Fibroblast of skin of scalp (primary cell): ENCODE data around the gene PHF19.

ENCODE experiments used
- DNase-seq: peaks from one replicate; pipeline ENCODE4 v3.0.0-alpha.2; 2013

Gene PHF19

GRCh38 chr9:120872791-120873502, 4.0 kb downstream of the PHF19 start:
- DNase-seq: no peak

- DNase-seq: no peak
Measured at GRCh38 chr9:120870206-120870605, 6.8 kb downstream of the PHF19 start.

GRCh38 chr9:120869726-120870125, 7.3 kb downstream of the PHF19 start:
- no peak for DNase-seq

DNA sequence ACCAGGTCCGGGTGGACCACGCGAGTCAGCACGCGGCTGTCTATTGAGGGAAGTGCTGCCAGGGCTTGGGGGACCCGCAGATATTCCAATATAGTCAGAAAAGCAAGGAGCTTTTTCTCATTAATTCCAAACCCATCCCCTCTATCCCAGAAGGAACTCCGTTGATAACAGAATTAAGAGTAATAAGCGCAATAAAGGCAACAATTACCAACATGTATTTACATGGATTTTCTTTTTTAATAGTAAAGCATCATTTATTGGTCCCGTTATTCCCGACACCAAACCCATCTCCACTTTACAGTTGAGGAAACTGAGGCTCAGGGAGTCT, 7.7 kb downstream of the PHF19 start:
- no peak for DNase-seq

DNA sequence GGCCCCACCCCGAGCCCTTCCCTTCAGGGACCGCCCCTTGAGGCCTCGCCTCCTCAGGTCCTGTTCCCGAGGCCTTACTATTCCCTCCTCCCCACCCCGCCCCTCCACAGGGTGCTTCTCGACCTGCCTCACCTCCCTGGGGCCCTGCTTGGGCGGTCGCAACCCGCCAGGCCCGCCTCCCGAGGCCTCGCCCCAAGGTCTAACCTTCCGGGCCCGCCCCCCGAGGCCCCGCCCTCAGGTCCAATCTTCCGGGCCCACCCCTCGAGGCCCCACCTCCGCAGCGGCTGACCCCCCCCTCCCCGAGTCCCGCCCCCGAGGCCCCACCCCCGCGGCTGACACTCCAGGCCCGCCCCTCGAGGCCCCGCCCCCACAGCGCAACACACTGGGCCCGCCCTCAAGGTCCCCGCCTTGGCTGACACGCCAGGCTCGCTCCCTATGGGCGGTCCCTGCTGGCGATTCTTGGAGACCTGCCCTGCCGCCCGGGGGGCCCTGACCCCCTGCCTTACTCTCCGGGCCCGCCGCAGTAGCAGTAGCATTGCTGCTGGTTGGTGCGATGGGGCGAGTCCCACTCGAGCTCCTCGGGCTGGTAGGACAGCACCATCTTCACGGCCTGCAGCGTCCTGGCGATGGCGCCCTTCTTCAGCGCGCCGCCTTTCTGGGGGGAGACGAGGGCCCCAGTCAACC, 8.2 kb downstream of the PHF19 start:
- peak; percentile 95 for DNase-seq

DNA sequence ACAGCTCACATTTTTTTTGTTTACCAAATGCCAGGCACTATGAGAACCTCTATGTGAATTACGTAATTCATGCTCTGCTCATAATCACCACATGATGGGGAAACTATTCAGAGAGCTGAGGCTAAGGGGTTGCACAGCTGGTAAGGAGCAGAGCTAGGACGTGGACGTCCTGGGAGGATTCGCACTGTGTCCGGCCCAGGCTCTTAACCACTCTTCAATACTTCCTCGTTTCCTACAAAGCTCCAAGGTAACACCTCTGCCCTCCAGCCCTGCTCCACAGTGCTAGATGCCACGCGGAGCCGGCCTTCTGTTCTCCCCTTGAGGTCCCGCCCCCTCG, 8.7 kb downstream of the PHF19 start:
- no peak for DNase-seq

DNA sequence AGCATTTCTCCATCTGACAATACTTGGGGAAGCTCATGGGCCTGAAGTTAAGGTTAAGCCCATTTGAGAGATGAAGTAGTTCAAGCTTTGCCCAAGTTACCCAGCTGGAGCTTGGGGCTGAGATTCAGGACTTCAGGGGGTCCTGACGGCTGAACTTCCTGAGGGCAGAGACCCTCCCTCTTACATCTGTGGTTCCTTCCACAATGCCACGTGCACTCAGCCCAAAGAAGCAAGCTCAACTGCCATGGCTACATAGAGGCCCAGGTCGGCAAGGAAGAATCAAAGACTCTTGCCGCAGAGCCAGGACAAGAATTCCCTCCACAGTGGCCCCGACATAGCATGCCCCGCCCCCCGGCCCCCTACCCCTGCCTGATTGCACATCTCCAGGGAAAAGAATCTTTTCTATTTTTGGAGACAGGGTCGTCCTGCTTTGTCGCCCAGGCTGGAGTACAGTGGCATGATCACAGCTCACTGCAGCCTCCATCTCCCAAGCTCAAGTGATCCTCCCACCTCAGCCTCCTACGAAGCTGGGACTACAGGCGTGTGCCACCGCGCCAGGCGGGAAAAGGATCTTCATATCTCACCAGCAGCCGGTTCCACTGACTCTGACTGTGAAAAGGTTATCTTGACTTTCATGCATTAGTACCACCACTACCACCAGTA, 9.2 kb downstream of the PHF19 start:
- DNase-seq: no peak

GRCh38 chr9:120866651-120867050, 10.3 kb downstream of the PHF19 start:
- DNase-seq: no peak

DNA sequence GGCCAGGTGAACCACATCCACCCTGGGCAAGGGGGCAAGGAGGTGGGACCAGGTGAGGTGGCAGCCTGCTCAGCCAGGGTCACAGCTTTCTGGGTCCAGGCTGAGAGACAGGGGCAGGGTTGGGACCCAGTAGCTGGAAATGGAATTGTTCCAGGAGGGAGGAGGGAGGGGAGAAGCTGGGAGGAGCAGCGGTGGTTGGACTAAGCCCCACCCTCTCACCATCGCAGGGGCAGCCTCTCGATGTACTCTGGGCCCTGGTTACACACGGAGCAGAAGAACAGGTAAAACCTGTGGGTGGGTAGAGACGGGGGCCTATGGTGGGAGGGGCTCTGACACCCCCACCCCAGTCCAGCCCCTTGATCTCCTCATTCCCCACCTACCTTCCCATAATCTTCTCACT, 11.2 kb downstream of the PHF19 start:
- no peak for DNase-seq

- DNase-seq: no peak
Measured at GRCh38 chr9:120865176-120865575, 11.8 kb downstream of the PHF19 start.

GRCh38 chr9:120864719-120865118, 12.3 kb downstream of the PHF19 start:
- no peak for DNase-seq

DNA sequence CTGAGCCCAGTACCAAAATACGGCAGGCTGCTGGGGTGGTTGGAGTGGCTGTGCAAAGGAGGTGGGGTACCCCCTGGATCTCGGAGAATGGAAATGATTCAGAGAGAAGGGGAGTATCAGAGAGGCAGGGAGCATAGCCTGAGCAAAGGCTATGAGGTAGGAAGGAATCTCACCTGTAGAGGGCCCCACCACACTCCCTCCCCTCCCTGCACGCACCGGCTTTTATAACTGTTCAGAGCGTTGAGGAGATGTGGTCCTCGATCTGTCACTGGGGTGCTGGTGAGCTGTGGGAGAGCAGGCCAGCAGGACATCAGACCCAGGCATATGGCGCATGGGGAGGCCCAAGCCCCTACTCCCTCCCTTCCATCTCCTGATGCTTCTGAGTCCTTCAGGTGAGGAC, 13.2 kb downstream of the PHF19 start:
- no peak for DNase-seq

GRCh38 chr9:120862452-120862851, 14.5 kb downstream of the PHF19 start:
- no peak for DNase-seq

- DNase-seq: no peak
Measured at GRCh38 chr9:120861935-120862334, 15.1 kb downstream of the PHF19 start.

DNA sequence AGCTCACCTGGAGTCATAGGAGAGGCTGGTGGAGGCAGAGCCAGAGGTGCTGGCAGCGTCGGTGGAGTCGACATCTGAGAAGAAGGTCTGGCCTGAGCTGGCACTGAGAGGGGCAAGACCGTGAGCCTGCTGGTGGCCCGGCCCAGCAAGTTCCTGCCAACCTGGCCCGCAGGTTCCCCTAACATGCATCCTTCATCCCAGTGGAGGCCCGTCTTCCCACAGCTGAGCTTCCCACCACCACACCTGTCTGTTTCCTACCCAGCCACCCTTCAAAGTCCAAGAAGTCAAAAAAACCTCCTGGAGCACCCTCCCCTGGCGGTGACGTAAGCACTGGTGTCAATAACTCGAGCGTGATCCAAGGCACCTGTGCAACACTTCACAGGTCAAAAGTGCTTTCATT, 16.9 kb downstream of the PHF19 start:
- no peak for DNase-seq

- DNase-seq: no peak
Measured at GRCh38 chr9:120859361-120859760, 17.6 kb downstream of the PHF19 start.

GRCh38 chr9:120857902-120858301, 19.1 kb downstream of the PHF19 start:
- no peak for DNase-seq

DNA sequence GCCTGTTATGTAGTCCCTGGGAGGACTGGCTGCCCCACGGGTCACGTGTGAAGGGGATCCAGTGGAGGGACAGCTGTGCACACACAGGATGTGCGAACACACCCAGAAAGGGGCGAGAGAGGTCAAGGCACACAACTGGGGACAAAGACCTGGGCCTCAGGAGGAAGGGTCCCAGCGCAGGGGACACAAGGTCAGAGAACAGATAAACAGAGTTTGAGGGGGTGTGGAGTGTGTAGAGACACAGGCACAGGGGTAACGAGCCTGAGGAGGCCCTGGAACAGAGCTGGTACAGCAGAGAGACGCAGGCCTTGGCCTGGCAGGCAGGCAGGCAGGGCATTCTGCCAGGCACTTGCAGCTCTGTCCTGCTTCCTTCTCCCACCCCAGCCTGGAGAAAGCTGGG, 19.5 kb downstream of the PHF19 start:
- no peak for DNase-seq

GRCh38 chr9:120856700-120857099, 20.3 kb downstream of the PHF19 start:
- no peak for DNase-seq

DNA sequence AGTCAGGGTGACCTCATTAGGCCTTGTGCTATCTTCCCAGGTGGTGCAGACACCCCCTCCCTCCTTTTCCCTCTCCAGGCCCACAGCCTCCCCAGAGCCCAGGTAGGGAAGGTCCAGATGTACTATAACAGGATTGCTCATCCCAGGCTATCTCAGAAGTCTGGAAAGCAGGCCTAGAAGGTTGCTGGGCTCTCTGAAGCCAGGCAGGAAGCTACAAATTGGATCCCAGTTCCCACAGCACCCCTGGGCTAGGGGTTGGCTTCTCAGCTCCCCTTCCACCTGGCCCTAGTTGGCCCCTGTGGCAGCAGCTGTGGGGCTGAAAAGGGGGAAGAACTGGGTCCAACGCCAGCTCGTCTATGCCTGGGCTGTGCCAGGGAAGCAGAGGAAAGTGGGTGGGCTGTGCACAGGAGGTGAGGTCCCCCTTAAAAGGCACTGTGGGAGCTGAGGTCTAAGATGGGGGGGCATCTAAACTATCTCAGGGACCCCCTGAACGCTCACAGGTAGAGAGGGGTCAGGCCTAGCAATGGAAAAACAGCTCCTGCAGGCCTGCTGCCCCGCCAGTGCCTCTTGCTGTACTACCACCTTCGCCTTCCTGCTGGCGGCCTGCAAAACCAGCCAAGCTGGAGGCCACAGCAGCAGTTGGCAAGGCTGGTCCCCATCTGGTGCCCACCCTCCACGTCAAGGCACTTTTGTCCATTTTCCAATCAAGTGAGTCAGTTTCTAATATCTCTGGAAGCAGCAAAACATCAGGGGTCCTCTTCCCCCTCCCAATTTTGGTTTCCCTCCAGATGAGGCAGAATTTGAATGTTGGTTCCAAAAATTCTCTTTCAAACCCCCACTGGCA, 20.9 kb downstream of the PHF19 start:
- no peak for DNase-seq

DNA sequence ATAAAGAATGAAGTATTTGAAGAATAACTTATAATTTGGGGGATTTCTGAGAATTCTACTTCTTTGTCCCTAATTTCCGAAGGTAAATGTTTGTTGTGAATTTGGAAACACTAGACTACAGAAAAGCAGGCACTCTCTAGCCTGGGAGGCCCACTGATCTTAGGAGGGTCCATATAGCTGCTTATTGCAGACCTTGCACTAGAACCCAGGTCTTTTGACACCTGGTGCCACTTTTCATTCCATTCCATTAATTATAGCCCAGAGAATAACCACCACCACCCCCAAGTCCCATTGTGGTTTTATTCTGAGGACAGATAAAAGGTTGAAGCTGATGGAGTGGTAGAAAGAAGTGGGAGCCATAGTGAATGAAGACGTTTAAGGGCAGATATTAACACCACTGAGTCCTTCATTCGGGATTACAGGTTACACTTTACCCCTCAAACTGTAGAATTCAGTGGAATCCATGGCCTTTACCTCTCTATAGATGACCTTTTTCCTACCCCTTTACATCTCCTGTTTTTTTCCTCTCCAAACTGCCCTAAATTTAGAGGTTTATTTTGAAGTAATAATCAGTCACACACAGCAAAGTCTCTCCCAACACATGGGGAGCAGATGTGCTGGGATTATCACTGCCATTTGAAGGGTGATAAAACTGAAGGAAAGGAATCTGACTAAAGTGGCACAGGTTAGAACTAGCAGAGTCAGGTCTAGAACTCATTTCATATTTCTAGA, 22.2 kb downstream of the PHF19 start:
- DNase-seq: no peak

DNA sequence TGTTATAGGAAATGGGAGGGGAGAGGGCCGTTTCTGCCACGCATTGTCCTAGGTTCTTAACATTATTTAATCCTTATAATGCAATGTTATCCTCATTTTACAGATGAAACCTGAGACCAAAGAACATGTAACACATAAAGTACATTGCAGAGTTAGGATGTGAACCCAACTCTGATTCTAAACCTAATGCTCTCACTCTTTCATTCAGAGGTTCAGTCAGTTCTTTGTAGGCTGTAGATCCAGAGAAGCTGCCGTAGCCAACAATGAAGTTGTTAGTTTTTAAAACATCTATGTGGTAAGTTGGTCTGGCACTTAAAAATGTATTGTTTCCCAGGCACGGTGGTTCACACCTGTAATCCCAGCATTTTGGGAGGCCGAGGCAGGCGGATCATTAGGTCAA, 23.8 kb downstream of the PHF19 start:
- no peak for DNase-seq
